Stimulated activated CD4-positive, alpha-beta T cell treated with anti-CD3 and anti-CD28 coated beads, Interleukin-4, amount 100 ng/mL, for 24 hours (primary cell): ENCODE data around the gene DNASE1L3.

Experiments
- DNase-seq: peaks from one replicate; pipeline ENCODE4 v3.0.0-alpha.2; 2020

The DNASE1L3 gene

DNA sequence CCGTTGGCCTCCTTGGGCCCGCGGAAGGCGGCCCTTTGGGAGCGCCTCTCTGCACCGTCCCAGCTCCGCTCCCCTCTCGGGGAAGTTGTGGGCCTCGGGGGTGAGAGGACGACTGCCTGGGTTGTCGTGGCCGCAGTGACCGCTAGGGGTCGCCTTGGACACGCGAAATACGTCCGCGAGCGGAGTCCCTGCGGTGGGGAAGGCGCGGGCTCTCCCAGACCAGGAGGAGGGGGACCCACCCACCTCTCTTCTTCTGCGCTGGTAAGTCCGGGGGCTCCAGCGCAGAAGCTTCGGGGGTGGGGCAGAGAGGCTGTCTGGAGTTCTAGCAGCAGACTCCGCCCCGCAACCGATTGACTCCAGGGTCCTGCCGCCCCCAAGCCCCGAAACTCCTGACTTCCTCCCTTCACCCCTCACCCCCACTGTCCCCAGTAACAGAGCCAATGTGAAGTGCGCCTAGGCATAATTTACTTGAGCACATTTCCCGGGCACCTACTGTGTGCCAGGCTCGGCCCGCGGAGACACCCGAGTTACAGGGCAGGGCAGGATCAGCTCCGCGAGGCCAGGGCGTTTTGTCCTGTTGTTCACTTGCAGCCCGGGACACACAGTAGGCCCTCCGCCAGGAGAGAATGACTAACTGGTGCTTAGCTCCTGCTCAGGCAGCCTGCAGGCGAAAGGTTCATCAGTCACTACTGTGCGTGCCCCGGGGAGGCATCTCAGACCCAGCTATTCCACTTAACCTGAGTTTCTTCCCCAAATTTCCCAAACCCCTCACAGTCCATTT lies 32.8 kb downstream of the DNASE1L3 start:
- peak; percentile 91 for DNase-seq

DNA sequence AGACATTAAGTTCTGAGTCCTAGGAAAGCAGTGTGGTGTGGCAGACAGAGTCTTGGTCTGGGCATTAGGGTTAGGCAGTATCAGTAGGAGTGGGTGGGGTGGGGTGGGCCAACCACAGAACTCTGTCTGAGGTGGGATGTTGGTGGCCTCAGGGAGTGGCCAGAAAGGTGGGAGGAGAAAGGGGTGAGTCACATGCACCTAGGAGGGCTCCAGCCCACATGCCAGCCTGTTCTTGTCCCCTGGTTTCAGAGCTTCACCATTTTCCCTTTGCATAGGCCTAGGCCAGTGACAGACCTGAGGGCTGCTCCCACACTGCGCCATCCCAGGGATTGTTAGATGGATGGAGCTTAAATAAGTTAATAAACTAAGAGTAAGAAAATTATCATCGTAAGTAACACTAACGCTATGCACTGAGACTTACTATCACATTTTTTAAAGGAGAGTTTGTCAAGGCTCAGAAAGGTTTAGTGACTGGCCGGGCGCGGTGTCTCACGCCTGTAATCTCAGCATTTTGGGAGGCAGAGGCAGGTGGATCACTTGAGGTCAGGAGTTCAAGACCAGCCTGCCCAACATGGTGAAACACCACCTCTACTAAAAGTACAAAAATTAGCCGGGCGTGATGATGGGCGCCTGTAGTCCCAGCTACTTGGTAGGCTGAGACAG lies 33.8 kb downstream of the DNASE1L3 start:
- no peak for DNase-seq

- DNase-seq: no peak
Observed at GRCh38 chr3:58176185-58176530, 34.6 kb downstream of the DNASE1L3 start.

DNA sequence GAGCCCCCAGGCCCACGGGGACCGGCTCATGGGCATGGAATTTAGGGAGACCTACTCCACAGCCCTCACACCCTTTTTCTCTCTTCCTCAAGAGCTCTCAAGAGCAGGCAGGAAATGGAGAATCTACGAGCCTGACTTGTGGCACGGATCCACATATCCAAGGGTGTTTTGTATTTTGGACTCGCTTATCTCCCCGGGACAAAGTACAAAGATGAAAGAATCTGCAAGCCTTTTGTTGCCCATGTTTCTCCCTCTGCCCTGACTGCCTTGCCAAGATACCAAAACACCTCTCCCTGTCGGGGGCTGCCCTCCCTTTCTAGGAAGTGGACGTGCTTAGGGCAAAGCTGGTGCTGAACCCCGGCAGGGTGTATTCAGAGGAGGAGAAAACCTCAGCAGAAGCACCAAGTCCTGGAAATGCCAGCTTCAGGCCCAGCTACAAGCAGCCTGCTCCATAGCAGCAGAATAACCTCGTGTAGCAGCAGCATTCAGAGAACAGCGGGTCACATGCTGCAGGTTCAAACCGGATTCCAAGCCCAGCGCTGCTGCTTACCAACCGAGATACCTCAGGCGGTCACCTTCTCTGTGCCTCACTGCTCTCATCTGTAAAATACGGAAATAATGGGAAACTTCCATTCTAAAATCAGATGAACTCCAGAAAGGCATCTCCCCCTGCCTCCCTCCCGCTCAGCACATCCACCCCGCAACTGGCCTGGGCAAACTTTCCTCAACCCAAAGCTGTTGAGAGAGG lies 35.2 kb downstream of the DNASE1L3 start:
- no peak for DNase-seq

GRCh38 chr3:58175187-58175436 lies 35.7 kb downstream of the DNASE1L3 start:
- DNase-seq: no peak

DNA sequence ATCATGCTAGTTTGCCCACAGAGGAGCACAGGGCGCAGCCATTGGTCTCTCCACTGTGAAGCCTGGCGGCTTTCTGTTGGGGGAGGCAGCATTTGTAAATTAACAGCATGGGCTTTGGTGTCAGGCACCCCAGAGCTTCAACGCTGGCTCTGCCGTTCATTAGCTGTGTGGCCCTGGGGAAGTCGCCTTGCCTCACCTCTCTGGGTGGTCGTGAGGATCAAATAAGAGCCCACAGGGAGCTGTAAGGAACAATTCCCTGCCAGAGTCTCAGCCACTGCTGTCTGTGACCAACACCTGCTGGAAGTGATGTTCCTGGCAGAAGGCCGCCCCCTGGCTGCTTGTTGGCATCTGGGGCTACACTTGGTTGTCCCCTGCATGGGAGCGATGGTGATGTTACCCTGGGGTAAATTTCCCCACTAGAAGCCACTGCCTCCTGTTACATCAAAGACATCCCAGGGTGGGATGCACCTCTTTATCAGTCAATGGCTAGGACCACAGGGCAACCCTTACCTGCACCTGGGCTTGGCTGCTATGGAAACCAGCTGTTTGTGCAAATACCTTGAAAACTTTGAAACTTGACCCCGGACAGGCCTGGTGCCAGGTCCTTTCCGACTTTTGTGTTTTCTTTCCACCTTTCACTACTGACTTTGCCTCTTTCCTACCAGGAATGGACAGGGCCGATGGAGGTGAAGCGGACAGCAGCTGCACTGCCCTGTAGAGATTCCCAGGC lies 36.9 kb downstream of the DNASE1L3 start:
- DNase-seq: peak; percentile 24

DNA sequence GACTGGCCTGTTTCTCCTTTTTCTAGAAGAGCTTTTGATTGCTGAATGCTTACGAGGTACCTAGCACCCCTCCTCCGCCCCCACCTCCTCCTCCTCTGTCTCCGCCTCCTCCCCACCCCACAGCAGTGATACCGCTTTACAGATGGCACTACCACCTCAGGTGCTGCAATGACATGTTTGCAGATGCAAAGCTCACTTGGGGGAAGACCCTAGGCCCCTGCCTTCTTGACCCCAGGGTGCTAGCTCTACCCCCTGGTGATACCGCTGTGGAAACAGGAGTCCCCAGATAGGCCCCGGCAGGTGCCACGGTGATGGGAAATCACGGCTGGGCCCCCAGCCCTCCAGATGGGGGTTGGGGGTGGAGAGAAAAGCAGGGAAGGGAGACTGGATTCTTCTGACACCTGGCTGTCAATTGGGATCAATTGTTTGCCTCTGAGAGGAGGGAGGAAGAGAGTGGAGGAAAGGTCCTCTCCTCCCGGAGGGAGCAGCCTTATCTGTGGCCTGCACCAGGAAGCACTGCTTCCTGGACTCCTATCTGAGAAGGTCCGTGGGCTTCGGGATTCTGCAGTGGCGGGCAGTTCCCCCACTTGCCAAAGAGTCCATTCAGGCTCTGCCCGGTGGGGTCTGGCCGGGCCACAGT lies 37.6 kb downstream of the DNASE1L3 start:
- no peak for DNase-seq

DNA sequence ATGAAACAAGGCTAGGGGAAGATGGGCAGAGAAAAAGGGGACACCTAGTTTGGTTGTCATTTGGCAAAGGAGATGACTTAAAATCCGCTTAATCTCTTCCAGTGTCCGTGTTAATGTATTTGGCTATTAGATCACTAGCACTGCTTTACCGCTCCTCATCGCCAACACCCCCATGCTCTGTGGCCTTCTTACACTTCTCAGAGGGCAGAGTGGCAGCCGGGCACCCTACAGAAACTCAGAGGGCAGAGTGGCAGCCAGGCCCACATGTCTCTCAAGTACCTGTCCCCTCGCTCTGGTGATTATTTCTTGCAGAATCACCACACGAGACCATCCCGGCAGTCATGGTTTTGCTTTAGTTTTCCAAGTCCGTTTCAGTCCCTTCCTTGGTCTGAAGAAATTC lies 39.6 kb downstream of the DNASE1L3 start:
- DNase-seq: no peak

DNA sequence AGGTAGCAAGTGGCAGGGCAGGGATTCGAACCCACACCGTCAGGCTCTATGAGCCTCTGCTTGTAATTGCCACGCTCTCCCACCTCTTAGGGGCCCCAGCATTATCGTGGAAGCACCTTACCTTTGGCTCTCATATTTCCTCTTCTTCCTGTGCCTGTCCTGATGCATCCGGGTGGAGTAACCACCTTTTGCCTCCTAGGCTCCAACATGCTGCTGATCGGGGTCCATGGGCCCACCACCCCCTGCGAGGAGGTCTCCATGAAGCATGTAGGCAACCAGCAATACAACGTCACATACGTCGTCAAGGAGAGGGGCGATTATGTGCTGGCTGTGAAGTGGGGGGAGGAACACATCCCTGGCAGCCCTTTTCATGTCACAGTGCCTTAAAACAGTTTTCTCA lies 40.4 kb downstream of the DNASE1L3 start:
- DNase-seq: no peak

DNA sequence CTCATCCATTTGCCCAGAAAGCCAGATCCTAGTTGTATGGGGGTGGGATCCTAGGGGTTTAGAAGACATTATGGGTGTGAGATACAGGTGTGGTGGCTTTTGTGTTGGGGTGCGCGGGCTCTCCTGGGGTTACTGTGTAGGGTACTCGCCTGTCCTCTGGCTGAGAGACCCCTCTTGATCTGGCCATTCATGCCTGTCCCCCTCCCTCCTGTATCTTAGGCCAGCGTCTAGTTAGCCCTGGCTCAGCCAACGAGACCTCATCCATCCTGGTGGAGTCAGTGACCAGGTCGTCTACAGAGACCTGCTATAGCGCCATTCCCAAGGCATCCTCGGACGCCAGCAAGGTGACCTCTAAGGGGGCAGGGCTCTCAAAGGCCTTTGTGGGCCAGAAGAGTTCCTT lies 41.4 kb downstream of the DNASE1L3 start:
- no peak for DNase-seq

GRCh38 chr3:58168498-58168897 lies 42.3 kb downstream of the DNASE1L3 start:
- no peak for DNase-seq

GRCh38 chr3:58167431-58168351 lies 43.1 kb downstream of the DNASE1L3 start:
- DNase-seq: peak; percentile 61

DNA sequence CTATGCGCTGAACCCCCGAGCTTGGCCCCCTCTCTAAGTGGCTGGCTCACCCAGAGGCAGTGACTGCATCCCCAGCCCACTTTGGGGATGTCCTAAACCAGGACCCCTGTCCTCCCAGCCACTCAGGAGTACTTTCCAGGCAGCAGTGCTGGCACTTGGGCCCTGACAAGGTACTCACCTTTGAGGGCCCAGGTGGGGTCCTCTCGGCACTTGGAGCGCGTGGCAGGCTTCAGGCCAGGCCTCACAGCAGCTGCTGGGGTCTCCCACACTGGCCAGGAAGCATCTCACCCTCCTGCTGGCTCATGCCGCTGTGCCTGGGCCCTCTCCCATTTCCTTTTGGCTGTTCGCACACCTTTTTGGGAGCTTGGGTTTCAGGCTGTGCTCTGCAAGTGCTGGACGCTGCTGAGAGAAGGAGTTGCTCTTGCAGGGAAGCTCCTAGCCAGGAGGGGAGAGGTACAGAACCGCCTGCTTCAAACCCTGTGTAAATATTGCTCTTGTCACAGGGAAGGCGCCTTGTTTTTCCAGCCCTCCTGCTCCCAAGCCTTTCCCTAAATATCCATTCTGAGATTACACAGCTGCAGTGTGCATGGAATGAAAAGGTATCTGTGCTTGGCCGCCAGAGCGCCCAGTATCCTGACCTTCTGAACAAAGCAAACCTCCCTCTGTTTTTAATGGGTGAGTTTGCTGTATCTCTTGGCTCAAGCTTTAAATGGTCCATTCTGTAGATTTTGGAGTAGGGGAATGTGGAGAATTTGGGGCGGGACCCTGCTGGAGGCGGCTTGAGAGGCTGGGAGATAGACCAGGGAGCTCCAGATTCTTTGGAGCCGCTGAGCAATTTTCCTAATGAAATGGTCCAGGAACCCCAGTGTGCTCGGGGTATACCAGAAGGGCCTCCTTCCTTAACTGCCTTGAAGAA lies 45.6 kb downstream of the DNASE1L3 start:
- DNase-seq: no peak

GRCh38 chr3:58164199-58164879 lies 46.4 kb downstream of the DNASE1L3 start:
- no peak for DNase-seq

- DNase-seq: no peak
Observed at GRCh38 chr3:58163234-58163633, 47.5 kb downstream of the DNASE1L3 start.

- no peak for DNase-seq
Observed at GRCh38 chr3:58161435-58162398, 49.1 kb downstream of the DNASE1L3 start.

- DNase-seq: no peak
Observed at GRCh38 chr3:58160399-58160798, 50.4 kb downstream of the DNASE1L3 start.

GRCh38 chr3:58158442-58159153 lies 52.2 kb downstream of the DNASE1L3 start:
- no peak for DNase-seq
